ENCODE measurements around the gene SMG6. TPM values are rescaled to one million over a fixed set of nuclear protein-coding genes. Genes with fewer than 3 reads are reported as not detected.

SMG6 gene
- total RNA-seq, 2 donors from 2014 or later: 33.2 to 82.9 TPM

DNA sequence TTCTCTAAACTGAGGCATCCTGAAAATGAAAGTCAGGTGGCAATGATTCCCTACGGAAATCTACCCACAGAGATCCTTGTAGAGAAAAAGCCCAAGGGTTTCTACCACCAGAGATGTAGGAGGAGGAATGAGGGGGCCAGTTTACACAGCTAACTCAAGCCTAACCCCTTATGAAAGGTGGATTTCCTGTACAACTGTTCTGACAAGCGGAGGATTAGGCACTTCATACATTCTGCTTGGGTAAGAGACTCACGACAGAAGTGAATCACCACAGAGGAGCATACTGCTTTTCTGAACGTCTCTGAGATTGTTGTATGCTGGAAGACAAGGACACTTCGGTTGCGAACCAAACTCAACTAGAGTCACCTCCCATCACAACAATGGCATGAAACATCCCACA lies 72.7 kb downstream of the SMG6 start:
- Histone ChIP-seq H3K27ac (peak overlapping the region in 1 of 2 donors; percentile 23), H3K4me1 (ENCODE audit: control insufficient read depth in 1 of 2, low read depth in 2 of 2) (peaks cover 21 to 71% of the 10 kb centered on the region in 2 donors), H3K27me3 (replicated peaks; ENCODE audit: insufficient read depth) (no peaks in the 10 kb centered on the region), H3K36me3 (no peaks in the 10 kb centered on the region), H3K9me3 (no peaks in the 10 kb centered on the region), H3K4me3 (no peak overlapping the region)
- no peak for DNase-seq (ENCODE audit: low spot score)
- TF ChIP-seq, protein P1, sequence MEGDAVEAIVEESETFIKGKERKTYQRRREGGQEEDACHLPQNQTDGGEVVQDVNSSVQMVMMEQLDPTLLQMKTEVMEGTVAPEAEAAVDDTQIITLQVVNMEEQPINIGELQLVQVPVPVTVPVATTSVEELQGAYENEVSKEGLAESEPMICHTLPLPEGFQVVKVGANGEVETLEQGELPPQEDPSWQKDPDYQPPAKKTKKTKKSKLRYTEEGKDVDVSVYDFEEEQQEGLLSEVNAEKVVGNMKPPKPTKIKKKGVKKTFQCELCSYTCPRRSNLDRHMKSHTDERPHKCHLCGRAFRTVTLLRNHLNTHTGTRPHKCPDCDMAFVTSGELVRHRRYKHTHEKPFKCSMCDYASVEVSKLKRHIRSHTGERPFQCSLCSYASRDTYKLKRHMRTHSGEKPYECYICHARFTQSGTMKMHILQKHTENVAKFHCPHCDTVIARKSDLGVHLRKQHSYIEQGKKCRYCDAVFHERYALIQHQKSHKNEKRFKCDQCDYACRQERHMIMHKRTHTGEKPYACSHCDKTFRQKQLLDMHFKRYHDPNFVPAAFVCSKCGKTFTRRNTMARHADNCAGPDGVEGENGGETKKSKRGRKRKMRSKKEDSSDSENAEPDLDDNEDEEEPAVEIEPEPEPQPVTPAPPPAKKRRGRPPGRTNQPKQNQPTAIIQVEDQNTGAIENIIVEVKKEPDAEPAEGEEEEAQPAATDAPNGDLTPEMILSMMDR (IDR thresholded peaks at IDR 0.05): no peak
- ATAC-seq (ENCODE audit: insufficient number of reproducible peaks, low FRiP score, low read depth): no peak

GRCh38 chr17:2227025-2227699 lies 76.4 kb downstream of the SMG6 start:
- no peaks in the 10 kb centered on the region for H3K9me3 ChIP-seq
- H3K4me3 ChIP-seq: no peak overlapping the region
- H3K4me1 ChIP-seq (ENCODE audit: control insufficient read depth in 1 of 2, low read depth in 2 of 2): peaks cover 19 to 56% of the 10 kb centered on the region in 2 donors
- no peak overlapping the region for H3K27ac ChIP-seq
- DNase-seq (ENCODE audit: low spot score) (no peak), ATAC-seq (ENCODE audit: insufficient number of reproducible peaks, low FRiP score, low read depth) (no peak)
- no peaks in the 10 kb centered on the region for H3K27me3 ChIP-seq (replicated peaks; ENCODE audit: insufficient read depth)
- H3K36me3 ChIP-seq: no peaks in the 10 kb centered on the region
- TF ChIP-seq, protein P1 (IDR thresholded peaks at IDR 0.05): no peak

DNA sequence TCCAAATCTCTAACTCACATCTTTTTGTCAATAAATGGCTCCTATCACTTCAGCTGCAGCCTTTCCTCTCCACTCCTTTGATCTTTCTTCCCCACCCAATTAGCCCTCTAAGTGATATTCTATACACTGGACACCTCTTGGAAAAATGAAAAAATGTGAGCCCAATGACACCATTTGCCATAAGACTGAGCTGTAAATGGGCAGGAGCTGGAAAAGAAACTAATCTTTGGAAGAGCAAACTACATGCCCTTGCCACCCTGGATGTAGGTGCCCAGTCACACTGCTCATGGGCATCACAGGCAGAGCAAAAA lies 80.0 kb downstream of the SMG6 start:
- ATAC-seq (ENCODE audit: insufficient number of reproducible peaks, low FRiP score, low read depth): no peak
- DNase-seq (ENCODE audit: low spot score): no peak
- H3K27me3 ChIP-seq (replicated peaks; ENCODE audit: insufficient read depth): no peaks in the 10 kb centered on the region

DNA sequence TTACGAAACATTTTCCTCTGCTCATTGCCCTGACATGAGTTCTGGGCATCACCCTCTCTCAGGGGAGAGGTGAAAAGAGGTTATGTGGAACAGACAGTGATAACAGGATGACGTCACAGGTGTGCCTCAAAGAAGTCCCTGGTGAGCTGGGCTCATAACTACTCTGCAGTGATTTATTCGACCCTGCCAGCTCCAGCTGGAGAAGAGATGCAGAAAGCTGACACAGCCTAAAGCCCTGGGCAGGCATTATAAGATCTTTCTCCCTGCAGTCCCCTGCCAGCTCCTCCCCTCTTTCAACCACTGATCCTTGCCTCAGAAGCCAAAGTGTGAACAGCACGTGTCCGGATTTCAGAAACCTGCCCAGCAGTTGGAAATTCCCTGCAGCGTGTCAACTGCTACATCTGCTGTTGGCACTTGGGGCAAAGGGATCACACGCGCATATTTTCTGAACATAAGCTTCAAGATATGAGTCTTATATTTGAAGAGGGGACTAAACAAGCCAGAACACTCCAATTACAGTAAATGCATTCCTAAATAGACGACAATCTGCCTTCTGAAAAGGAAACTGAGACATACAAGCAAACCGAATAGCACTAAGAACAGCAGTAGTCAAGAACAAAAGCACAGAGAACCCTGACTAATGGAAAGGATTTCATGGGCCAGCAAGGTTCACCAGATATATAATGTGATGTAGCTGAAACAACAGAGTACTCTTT lies 80.5 kb downstream of the SMG6 start:
- Histone ChIP-seq H3K9me3 (no peaks in the 10 kb centered on the region), H3K4me1 (ENCODE audit: control insufficient read depth in 1 of 2, low read depth in 2 of 2) (peaks cover 11 to 29% of the 10 kb centered on the region in 2 donors), H3K36me3 (no peaks in the 10 kb centered on the region), H3K4me3 (no peak overlapping the region), H3K27ac (peak overlapping the region in 1 of 2 donors; percentile 17), H3K27me3 (replicated peaks; ENCODE audit: insufficient read depth) (no peaks in the 10 kb centered on the region)
- TF ChIP-seq, protein P1 (IDR thresholded peaks at IDR 0.05): no peak
- DNase-seq (ENCODE audit: low spot score): no peak
- peak; percentile 47 for ATAC-seq (ENCODE audit: insufficient number of reproducible peaks, low FRiP score, low read depth)

More for the DNA sequence above, 80.0 kb downstream of the SMG6 start:
- Histone ChIP-seq H3K9me3 (no peaks in the 10 kb centered on the region), H3K4me3 (no peak overlapping the region), H3K27ac (no peak overlapping the region), H3K4me1 (ENCODE audit: control insufficient read depth in 1 of 2, low read depth in 2 of 2) (peaks cover 11 to 29% of the 10 kb centered on the region in 2 donors), H3K36me3 (no peaks in the 10 kb centered on the region)
- TF ChIP-seq, protein P1 (IDR thresholded peaks at IDR 0.05): no peak

DNA sequence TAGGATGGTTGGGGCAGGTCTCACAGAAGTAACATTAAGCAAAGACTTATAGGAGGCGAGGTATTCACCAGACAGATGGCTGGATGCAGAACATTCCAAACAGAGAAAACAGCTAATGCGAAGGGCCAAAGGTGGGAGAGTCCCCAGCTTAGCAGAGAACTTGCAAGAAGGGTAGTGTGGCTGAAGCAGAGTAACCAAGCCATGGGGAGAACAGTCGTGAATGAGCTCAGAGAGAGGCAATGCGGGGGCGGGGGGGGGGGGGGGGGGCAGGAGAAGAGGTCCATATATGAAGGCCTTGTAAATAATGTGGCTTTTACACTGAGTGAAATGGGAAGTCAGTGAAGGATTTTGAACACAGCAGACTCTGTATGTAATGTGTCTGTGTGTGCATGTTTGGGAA lies 81.3 kb downstream of the SMG6 start:
- ATAC-seq (ENCODE audit: insufficient number of reproducible peaks, low FRiP score, low read depth): no peak
- Histone ChIP-seq H3K36me3 (no peaks in the 10 kb centered on the region), H3K4me1 (ENCODE audit: control insufficient read depth in 1 of 2, low read depth in 2 of 2) (peaks cover 11 to 25% of the 10 kb centered on the region in 2 donors), H3K9me3 (no peaks in the 10 kb centered on the region), H3K27me3 (replicated peaks; ENCODE audit: insufficient read depth) (no peaks in the 10 kb centered on the region), H3K27ac (no peak overlapping the region), H3K4me3 (no peak overlapping the region)
- DNase-seq (ENCODE audit: low spot score): no peak
- TF ChIP-seq, protein P1 (IDR thresholded peaks at IDR 0.05): no peak

Data from thoracic aorta (tissue), 2 donors.